Neural progenitor cell (in vitro differentiated cells): ENCODE results near the gene HDDC2. TPM values are rescaled to one million over a fixed set of nuclear protein-coding genes. Genes with fewer than 3 reads are reported as not detected.
A peak's percentile ranks its signal among the peaks of the same experiment; 100 is the strongest.

Experiments used
- DNase-seq: peaks from one replicate; pipeline ENCODE4 v3.0.0-alpha.2; 2016; ENCODE audit warnings: low spot score
- H2AFZ ChIP-seq: fragments of 200-600 bp; sonication (generic); replicated peaks from 2 replicates; pipeline ENCODE4 v1.6.1; 2016; ENCODE audit warnings: antibody characterized with exemption
- H3F3A ChIP-seq: fragments of 200-600 bp; sonication (generic); 2 replicates; pipeline ENCODE4 v1.6.1; 2016; ENCODE audit warnings: antibody characterized with exemption, low read depth
- H3K27ac ChIP-seq: fragments of 200-600 bp; sonication (generic); 2 replicates; pipeline ENCODE4 v1.5.1; 2016; ENCODE audit warnings: mild to moderate bottlenecking
- H3K27me3 ChIP-seq: fragments of 200-600 bp; sonication (generic); 2 replicates; pipeline ENCODE4 v1.6.1; 2016; ENCODE audit warnings: mild to moderate bottlenecking, moderate library complexity
- H3K36me3 ChIP-seq: fragments of 200-600 bp; sonication (generic); 2 replicates; pipeline ENCODE4 v1.5.1; 2016
- H3K4me1 ChIP-seq: fragments of 200-600 bp; sonication (generic); 2 replicates; pipeline ENCODE4 v1.6.1; 2016; ENCODE audit warnings: mixed run types
- H3K4me2 ChIP-seq: fragments of 200-600 bp; sonication (generic); 2 replicates; pipeline ENCODE4 v1.6.1; 2016
- H3K4me3 ChIP-seq: fragments of 200-600 bp; sonication (generic); 2 replicates; pipeline ENCODE4 v1.5.1; 2016
- H3K79me2 ChIP-seq: fragments of 200-600 bp; sonication (generic); 2 replicates; pipeline ENCODE4 v1.6.1; 2016; ENCODE audit warnings: low read depth
- H3K9ac ChIP-seq: fragments of 200-600 bp; sonication (generic); 2 replicates; pipeline ENCODE4 v1.6.1; 2016
- H3K9me3 ChIP-seq: fragments of 200-600 bp; sonication (generic); 2 replicates; pipeline ENCODE4 v1.5.1; 2016; ENCODE audit warnings: low read depth
- H4K20me1 ChIP-seq: fragments of 200-600 bp; sonication (generic); 2 replicates; pipeline ENCODE4 v1.6.1; 2016; ENCODE audit warnings: low read depth
- H3K27ac Mint-ChIP-seq: 3 replicates; pipeline ENCODE4 v1.8.0; 2021; ENCODE audit warnings: mixed read lengths
- H3K27me3 Mint-ChIP-seq: 2 replicates; pipeline ENCODE4 v1.8.0; 2022; ENCODE audit warnings: low read depth, mild to moderate bottlenecking, inconsistent platforms, moderate library complexity, mixed read lengths; ENCODE audit not compliant: insufficient read depth
- H3K36me3 Mint-ChIP-seq: 3 replicates; pipeline ENCODE4 v1.8.0; 2021; ENCODE audit warnings: mixed read lengths
- H3K4me1 Mint-ChIP-seq: 3 replicates; pipeline ENCODE4 v1.8.0; 2021; ENCODE audit warnings: mixed read lengths
- H3K4me3 Mint-ChIP-seq: 3 replicates; pipeline ENCODE4 v1.8.0; 2021; ENCODE audit warnings: mild to moderate bottlenecking, moderate library complexity, mixed read lengths
- H3K9me3 Mint-ChIP-seq: 3 replicates; pipeline ENCODE4 v1.8.0; 2020; ENCODE audit warnings: mixed read lengths
- EZH2 ChIP-seq: fragments of 200-600 bp; sonication (generic); IDR thresholded peaks from 2 replicates; pipeline ENCODE4 v1.6.1; 2017; ENCODE audit warnings: antibody characterized with exemption, mild to moderate bottlenecking, moderate library complexity
- EZH2phosphoT487 ChIP-seq: fragments of 200-600 bp; sonication (generic); IDR thresholded peaks from 2 replicates; pipeline ENCODE4 v1.6.1; 2017; ENCODE audit warnings: antibody characterized with exemption
- total RNA-seq: library from RNA; depleted of rRNA; stranded (reverse); fragments of >200 nt; gene quantifications from 2 replicates; pipeline ENCODE4 v1.2.3, GENCODE V29; 2015; ENCODE audit warnings: low replicate concordance
- TF ChIP-seq, protein P1 (sequence below): fragments of 200-600 bp; sonication (generic); IDR thresholded peaks from 2 replicates; pipeline ENCODE4 v1.5.1; 2017; ENCODE audit warnings: antibody characterized with exemption, mild to moderate bottlenecking

The HDDC2 gene, protein sequence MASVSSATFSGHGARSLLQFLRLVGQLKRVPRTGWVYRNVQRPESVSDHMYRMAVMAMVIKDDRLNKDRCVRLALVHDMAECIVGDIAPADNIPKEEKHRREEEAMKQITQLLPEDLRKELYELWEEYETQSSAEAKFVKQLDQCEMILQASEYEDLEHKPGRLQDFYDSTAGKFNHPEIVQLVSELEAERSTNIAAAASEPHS
- total RNA-seq = 76.1 and 114 TPM in 2 replicates

DNA sequence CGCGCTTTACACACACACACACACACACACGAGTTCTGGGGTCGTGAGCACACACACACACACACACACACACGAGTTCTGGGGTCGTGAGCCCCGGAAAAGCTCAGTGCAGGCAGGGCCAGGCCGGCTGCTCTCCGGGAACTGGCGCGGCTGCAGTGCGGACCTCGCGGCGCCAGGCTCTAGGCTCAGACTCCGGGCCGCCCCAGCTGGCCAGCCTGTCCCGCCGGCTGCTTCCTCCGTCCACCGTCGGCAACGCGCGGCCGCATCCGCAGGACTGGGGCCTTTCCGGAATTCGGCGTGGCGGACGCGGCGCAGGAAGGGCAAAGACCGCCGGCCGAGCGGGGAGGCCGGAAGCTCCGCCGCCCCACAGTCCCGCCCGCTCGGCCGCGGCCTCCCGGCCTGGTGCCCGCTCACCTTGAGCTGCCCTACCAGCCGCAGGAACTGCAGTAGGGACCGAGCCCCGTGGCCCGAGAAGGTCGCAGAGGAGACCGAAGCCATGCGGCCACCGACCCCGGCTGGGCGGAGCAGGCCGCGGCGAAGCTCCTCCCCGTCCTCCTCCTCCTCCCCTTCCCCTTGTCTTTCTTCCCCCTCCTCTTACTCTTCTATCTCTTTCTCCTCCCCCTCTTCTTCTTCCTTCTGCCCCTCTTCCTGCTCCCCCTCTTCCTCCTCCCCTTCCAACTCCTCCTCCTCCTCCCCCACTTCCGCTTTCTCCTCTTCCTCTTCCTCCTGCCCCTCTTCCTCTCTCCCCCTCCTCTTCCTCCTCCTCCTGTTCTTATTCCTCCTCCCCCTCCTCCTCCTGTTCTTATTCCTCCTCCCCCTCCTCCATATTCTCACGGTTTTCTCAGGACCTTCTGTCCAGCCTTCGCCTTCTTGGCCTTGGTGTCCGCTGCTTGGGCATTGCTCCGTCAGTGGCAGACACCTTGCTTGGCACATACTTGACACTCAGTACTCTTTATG lies at the start of gene HDDC2:
Gene HDDC2, minus strand, starts transcription at position 533 of the 957 bp plus-strand sequence. Its CDS starts 35 bp downstream, at position 498.
- H2AFZ ChIP-seq = peak within 1 kb of the TSS; percentile 61
- TF ChIP-seq EZH2 (peak; percentile 38), EZH2phosphoT487 (peak; percentile 23)
- TF ChIP-seq, protein P1, sequence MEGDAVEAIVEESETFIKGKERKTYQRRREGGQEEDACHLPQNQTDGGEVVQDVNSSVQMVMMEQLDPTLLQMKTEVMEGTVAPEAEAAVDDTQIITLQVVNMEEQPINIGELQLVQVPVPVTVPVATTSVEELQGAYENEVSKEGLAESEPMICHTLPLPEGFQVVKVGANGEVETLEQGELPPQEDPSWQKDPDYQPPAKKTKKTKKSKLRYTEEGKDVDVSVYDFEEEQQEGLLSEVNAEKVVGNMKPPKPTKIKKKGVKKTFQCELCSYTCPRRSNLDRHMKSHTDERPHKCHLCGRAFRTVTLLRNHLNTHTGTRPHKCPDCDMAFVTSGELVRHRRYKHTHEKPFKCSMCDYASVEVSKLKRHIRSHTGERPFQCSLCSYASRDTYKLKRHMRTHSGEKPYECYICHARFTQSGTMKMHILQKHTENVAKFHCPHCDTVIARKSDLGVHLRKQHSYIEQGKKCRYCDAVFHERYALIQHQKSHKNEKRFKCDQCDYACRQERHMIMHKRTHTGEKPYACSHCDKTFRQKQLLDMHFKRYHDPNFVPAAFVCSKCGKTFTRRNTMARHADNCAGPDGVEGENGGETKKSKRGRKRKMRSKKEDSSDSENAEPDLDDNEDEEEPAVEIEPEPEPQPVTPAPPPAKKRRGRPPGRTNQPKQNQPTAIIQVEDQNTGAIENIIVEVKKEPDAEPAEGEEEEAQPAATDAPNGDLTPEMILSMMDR = no peak
- peaks cover 11% of the 10 kb centered on the region for H3K4me1 ChIP-seq
- Mint-ChIP-seq H3K27me3 (peaks cover 2% of the 10 kb centered on the region), H3K9me3 (peaks cover 3% of the 10 kb centered on the region), H3K27ac (peak within 1 kb of the TSS; percentile 44), H3K4me3 (peak within 1 kb of the TSS; percentile 93), H3K36me3 (peaks cover 30% of the 10 kb centered on the region), H3K4me1 (peaks cover 18% of the 10 kb centered on the region)
- H3F3A ChIP-seq = peaks cover 9% of the 10 kb centered on the region
- H3K9me3 ChIP-seq = no peaks in the 10 kb centered on the region
- peak; percentile 90 for DNase-seq
- H3K9ac ChIP-seq = peak within 1 kb of the TSS; percentile 47
- peak within 1 kb of the TSS; percentile 65 for H3K4me3 ChIP-seq
- H4K20me1 ChIP-seq = no peaks in the 10 kb centered on the region
- no peak within 1 kb of the TSS for H3K27ac ChIP-seq
- peaks cover 20% of the 10 kb centered on the region for H3K79me2 ChIP-seq
- peak within 1 kb of the TSS; percentile 92 for H3K4me2 ChIP-seq
- H3K27me3 ChIP-seq = no peaks in the 10 kb centered on the region
- peaks cover 3% of the 10 kb centered on the region for H3K36me3 ChIP-seq

DNA sequence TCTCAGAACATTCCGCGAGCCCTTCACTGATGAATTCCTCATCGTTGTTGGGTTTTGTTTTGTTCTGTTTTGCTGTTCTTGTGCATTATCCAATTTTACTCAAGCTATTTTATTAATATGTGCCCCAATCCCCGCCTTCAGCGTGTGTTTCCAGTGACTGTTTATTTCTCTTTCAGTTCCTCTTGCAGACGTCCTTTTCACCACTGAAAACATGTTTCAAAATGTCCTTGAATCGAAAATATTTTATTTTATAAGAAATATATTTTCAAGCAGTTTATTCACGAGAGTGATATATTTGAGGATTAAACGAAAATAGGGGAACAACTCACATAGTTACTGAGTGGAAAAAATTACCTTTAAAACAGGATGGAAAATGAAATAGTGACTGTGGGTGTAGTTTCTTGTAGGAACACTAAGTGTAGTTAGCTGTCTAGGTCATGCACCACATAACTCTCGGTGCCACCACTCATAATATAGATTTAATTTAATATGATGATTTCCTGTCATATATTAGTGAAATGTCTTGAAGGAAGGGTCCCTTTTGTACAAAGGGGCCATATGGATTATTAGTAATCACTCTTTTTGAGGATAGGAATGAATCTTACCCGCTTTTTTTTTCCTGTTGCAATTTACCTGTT lies 45.3 kb upstream of the HDDC2 start:
- Histone ChIP-seq H4K20me1 (no peaks in the 10 kb centered on the region), H3K27ac (no peak overlapping the region), H3K9ac (no peak overlapping the region), H3K9me3 (no peaks in the 10 kb centered on the region), H3F3A (no peaks in the 10 kb centered on the region), H3K4me3 (no peak overlapping the region), H3K79me2 (no peaks in the 10 kb centered on the region), H3K4me1 (peaks cover 6% of the 10 kb centered on the region), H3K4me2 (no peak overlapping the region), H2AFZ (peak overlapping the region; percentile 95), H3K27me3 (no peaks in the 10 kb centered on the region), H3K36me3 (no peaks in the 10 kb centered on the region)
- H3K9me3 Mint-ChIP-seq = no peaks in the 10 kb centered on the region
- no peak overlapping the region for H3K27ac Mint-ChIP-seq
- no peaks in the 10 kb centered on the region for H3K36me3 Mint-ChIP-seq
- H3K4me3 Mint-ChIP-seq = no peak overlapping the region
- TF ChIP-seq EZH2phosphoT487 = no peak
- no peak for TF ChIP-seq EZH2
- TF ChIP-seq, protein P1 = no peak
- no peak for DNase-seq
- H3K4me1 Mint-ChIP-seq = peaks cover 2% of the 10 kb centered on the region
- H3K27me3 Mint-ChIP-seq = no peaks in the 10 kb centered on the region

DNA sequence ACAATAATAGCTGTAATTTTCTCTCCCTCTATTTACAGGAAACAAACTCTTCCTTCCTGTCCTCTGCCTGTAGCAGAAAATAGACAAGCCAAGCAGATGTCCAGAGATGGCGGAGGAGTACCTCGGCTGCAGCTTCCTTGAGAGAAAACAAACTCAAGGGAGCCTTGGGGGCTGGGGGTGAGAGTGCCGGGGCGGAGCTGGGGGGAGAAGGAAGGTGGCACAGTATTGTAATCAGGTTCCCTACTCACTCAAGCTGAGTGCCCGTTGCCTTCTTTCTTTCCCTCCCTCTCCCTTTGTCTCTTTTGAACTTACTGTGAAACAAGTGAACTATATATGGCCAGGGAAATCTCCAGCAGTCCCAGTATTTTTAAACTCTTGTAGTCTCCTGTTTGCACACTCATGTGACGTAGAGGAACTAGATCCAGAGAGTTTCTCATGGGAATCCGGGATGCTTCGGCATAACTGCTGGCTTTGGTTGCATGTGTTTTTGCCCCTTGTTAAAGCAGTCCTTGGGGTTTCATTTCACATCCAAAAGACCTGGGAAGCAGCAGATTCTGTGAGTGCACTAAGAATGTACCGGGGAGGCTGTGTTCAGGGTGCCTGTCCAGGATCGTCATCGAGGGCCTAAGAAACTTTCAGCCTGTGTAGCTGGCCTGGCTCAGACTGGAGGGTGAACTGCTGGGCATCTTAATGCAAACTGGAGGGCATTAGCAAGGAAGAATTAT lies 44.6 kb upstream of the HDDC2 start:
- H3K4me1 Mint-ChIP-seq = peaks cover 2% of the 10 kb centered on the region
- Histone ChIP-seq H3K9me3 (no peaks in the 10 kb centered on the region), H3F3A (no peaks in the 10 kb centered on the region), H3K9ac (no peak overlapping the region), H2AFZ (peak overlapping the region; percentile 95), H3K4me2 (no peak overlapping the region), H3K4me1 (peaks cover 6% of the 10 kb centered on the region), H3K27me3 (no peaks in the 10 kb centered on the region), H4K20me1 (no peaks in the 10 kb centered on the region), H3K79me2 (no peaks in the 10 kb centered on the region), H3K4me3 (no peak overlapping the region), H3K36me3 (no peaks in the 10 kb centered on the region), H3K27ac (no peak overlapping the region)
- H3K27me3 Mint-ChIP-seq = no peaks in the 10 kb centered on the region
- H3K27ac Mint-ChIP-seq = no peak overlapping the region
- H3K36me3 Mint-ChIP-seq = no peaks in the 10 kb centered on the region
- H3K4me3 Mint-ChIP-seq = no peak overlapping the region
- no peaks in the 10 kb centered on the region for H3K9me3 Mint-ChIP-seq
- no peak for DNase-seq
- TF ChIP-seq, protein P1 = no peak
- TF ChIP-seq EZH2phosphoT487 = no peak
- no peak for TF ChIP-seq EZH2
